Upper lobe of left lung (tissue), 4 donors: Measurements from ENCODE around the gene INHA.

Source experiments
- CTCF ChIP-seq, 6 experiments: fragments of 450-650 bp in 4 of 6; fragments of 200-600 bp in 2 of 6; sonication (generic) in 2 of 6; IDR thresholded peaks; one replicate each; pipeline ENCODE4 v1.5.1; 2016 to 2019; ENCODE audit warnings: antibody characterized with exemption in 6 of 6
- EP300 ChIP-seq, 4 donors: sonication (generic); formaldehyde crosslinking; IDR thresholded peaks; one replicate each; pipeline ENCODE4 v1.5.1; 2017; ENCODE audit warnings: antibody characterized with exemption in 4 of 4, control low read depth in 2 of 4
- POLR2A ChIP-seq, 4 donors: fragments of 450-650 bp; IDR thresholded peaks; one replicate each; pipeline ENCODE4 v1.5.1; 2016 to 2017; ENCODE audit warnings: antibody characterized with exemption in 4 of 4, mild to moderate bottlenecking in 2 of 4
- POLR2AphosphoS5 ChIP-seq, 2 donors: sonication (generic); formaldehyde crosslinking; IDR thresholded peaks; one replicate each; pipeline ENCODE4 v1.5.1; 2017; ENCODE audit warnings: antibody characterized with exemption in 2 of 2

GRCh38 chr2:219524817-219525216 lies 47.3 kb upstream of the INHA start:
- TF ChIP-seq CTCF (IDR thresholded peaks at IDR 0.05): no peak
- TF ChIP-seq EP300 (IDR thresholded peaks at IDR 0.05): no peak
- TF ChIP-seq POLR2A (IDR thresholded peaks at IDR 0.05): no peak
- TF ChIP-seq POLR2AphosphoS5 (IDR thresholded peaks at IDR 0.05): no peak
